Epithelial cell of esophagus (primary cell): ENCODE data around the gene HCK.

ENCODE experiments used
- DNase-seq: peaks from one replicate; pipeline ENCODE4 v3.0.0; 2010; ENCODE audit warnings: low read depth
- H3K4me3 ChIP-seq: 2 replicates; pipeline ENCODE4 v1.5.1; 2011; ENCODE audit warnings: mild to moderate bottlenecking, low read length, control low read depth
- TF ChIP-seq, protein P1 (sequence below): IDR thresholded peaks from 2 replicates; pipeline ENCODE4 v1.5.1; 2011; ENCODE audit warnings: low read depth, mild to moderate bottlenecking, low read length, control low read depth, inconsistent platforms; ENCODE audit not compliant: insufficient read depth; ENCODE audit errors: missing control alignments

HCK gene

DNA sequence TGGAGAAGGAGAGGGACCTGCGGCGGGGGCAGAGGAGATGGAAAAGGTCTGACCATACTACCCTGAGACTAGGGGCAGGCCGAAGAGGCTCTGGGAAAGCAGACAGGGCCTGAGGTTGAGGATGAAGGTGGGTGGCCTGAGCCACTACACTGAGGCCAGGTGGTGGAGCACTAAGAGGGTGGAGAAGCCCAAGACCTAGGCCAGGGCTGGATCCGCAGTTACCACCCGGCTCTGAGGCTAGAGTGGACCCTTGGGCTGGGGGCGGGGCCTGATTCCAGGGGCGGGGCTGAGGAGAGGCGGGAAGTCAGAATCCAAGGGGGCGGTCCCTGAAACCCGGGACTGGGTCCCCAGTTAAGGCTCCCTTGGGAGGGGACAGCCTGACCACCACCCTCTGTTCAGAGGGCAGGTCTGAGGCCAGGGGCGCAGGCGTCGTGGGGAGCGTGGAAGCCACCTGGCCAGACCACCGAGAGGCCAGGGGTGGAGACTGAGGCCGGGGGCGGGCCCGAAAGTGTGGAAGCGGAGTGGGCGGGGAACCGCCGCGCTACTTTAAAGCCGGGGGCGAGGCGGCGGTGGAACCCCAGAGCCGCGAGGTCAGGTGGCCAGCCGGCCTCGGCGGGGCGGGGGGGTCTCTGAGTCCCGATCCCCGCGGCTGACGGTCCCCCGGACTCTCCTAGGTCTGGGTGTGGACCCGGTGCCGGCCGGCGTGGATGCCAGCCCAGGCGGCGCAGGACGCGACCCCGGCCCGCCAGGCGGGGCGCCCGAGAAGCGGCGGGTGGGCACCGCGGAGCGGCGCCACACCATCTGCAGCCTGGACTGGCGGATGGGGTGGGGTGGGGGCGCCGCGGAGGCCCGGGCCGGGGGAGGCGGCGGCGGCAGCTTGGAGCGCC is 33.5 kb upstream of the HCK start:
- H3K4me3 ChIP-seq: peak overlapping the region; percentile 32
- TF ChIP-seq, protein P1, sequence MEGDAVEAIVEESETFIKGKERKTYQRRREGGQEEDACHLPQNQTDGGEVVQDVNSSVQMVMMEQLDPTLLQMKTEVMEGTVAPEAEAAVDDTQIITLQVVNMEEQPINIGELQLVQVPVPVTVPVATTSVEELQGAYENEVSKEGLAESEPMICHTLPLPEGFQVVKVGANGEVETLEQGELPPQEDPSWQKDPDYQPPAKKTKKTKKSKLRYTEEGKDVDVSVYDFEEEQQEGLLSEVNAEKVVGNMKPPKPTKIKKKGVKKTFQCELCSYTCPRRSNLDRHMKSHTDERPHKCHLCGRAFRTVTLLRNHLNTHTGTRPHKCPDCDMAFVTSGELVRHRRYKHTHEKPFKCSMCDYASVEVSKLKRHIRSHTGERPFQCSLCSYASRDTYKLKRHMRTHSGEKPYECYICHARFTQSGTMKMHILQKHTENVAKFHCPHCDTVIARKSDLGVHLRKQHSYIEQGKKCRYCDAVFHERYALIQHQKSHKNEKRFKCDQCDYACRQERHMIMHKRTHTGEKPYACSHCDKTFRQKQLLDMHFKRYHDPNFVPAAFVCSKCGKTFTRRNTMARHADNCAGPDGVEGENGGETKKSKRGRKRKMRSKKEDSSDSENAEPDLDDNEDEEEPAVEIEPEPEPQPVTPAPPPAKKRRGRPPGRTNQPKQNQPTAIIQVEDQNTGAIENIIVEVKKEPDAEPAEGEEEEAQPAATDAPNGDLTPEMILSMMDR: no peak
- peak; percentile 26 for DNase-seq

DNA sequence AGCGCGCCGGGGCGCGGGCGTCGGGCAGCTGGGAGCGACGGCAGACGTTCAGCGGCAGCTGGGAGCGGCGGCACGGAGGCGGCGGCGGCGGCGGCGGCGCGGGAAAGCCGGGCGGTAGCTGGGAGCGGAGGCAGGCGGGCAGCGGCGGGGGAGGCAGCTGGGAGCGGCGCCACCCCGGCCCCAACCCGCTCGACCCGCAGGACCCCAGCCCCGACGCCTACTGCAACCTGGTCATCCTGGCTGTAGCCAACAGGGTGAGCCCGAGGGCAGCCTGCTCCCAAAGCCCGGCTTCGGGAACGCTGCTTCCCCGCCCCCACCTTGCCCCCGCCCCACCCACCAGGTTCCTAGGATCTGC is 32.9 kb upstream of the HCK start:
- no peak overlapping the region for H3K4me3 ChIP-seq
- no peak for DNase-seq
- TF ChIP-seq, protein P1: no peak

DNA sequence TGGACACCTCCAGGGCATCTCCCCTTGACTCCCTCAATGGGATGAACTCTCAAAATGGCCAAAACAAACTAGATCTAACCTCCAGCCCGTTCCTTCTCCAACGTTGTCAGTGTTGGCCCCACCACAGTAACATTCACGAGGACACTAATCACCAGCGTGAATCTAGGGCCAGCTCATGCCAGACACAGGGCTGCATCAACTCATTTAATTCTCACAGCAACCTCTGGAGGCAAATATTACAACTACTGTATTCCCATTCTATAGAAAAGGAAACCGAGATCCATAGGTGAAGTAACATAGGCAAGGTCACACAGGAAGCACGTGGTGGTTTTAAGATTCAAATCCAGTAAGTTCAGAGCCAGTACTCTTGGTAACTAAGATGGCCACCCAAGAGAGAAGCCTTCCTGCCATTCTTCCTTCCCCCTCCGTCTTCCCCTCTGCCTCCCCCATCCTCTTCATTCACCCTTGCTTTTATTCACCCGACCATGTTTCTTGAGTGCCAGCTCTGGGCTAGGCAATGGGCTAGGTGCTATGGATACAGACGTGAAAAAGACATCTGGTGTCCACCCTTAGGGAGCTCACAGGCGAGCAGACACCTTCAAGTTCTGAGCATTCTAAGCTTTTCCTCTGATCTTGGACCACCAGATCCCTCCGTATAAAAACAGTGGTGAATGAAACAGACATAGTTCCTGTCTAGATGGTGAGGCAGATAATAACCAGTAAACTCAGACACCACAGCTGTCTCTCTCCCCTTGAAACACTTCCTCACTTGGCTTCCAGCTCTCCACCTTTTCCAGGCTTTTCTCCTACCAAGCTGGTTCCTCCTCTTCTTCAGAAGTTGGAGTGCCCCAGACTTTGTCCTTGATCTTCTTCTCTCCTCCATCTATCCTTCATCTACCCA is 32.2 kb upstream of the HCK start:
- DNase-seq: no peak
- TF ChIP-seq, protein P1: no peak
- no peak overlapping the region for H3K4me3 ChIP-seq

DNA sequence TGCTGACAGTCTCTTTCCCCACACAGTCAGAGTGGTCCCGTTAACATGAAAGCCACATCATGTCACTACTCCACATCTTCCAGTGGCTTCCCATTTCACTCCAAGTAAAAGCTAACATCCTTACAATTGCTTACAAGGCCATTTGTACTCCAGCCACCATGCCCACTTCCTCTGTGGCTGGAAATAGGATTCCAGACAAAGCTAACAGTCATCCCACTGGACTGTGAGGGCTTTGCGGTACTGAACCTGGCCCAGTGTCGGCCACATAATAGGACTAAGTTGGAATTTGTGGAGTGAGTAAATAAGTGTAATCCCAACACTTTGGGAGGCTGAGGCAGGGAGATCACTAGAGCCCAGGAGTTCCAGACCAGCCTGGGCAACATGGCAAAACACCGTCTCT is 31.0 kb upstream of the HCK start:
- no peak for DNase-seq
- H3K4me3 ChIP-seq: no peak overlapping the region
- TF ChIP-seq, protein P1: no peak

DNA sequence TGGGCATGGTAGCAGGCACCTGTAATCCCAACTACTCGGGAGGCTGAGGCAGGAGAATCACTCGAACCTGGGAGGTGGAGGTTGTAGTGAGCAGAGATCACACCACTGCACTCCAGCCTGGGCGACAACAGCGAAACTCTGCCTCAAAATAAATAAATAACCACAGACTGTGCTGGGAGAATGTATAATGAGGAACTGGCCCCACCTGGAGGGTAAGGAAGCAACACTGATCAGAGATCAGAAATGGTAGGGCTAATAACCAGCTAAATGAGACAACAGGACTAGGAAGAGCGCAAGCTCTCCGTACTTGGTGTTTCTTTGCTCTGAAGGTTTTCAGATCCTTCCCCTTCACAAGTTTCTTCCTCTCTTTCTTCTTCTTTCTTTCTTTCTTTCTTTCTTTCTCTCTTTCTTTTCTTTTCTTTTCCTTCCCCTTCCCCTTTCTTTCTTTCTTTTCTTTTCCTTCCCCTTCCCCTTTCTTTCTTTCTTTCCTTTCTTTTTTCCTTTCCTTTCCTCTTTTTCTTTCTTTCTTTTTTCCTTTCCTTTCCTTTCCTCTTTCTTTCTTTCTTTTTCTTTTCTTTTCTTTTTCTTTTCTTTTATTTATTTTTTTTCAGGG is 27.3 kb upstream of the HCK start:
- DNase-seq: no peak
- no peak overlapping the region for H3K4me3 ChIP-seq
- TF ChIP-seq, protein P1: no peak

DNA sequence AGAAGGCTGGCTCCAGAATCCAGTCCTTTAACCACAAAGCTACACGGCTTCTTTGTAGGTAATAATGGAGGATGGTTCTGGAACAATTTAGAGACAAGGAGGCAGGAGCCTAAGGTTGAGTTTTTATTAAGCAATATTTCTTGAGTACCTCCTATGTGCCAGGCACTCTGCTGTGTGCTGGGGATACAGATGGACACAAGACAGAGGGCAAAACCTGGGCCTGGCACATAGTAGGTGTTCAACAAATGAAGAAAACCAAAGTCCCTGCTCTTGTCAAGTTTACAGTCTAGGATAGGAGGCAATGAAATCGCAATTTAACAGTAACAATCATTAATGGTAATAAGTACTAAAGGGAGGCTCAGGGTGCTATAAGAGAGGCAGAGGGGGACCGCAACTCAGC is 24.4 kb upstream of the HCK start:
- TF ChIP-seq, protein P1: no peak

More for the DNA sequence above, 24.4 kb upstream of the HCK start:
- H3K4me3 ChIP-seq: no peak overlapping the region
- no peak for DNase-seq
